ENCODE data around the gene FCGR3B.
"Not testable (repeated sequence)": the region's sequence is repeated elsewhere in the genome, so short reads cannot be mapped to it uniquely, and the experiment has no call there.

FCGR3B gene

DNA sequence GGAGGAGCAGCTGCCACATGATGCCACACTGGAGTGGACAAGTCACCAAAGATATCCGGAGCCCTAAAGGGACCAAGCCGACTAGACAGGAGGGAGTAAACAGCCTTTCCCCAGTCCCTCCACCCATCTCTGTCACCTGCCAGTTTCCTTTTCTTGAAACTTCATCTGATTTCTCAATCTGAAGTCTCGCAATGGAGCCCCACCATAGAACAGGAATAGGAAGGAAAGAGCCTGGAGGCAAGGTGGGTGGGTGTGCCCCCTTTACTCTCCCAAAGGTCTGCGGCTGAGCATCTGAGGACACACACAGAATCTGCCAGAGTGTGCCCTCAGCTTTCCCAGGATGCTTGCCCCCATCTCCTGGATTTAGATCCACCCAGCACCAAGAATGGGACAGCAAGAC, at the start of gene FCGR3B:
FCGR3B (minus strand) TSS at position 101 of the 400 bp plus-strand sequence; CDS start at position 19, 82 bp downstream.
- Histone ChIP-seq H3K9me3 (no peaks in the 10 kb centered on the region), H3K27ac (no peak within 1 kb of the TSS), H3K36me3 (no peaks in the 10 kb centered on the region), H3K4me1 (no peaks in the 10 kb centered on the region), H3K27me3 (no peaks in the 10 kb centered on the region), H3K4me3 (no peak within 1 kb of the TSS)
- TF ChIP-seq, protein P1, sequence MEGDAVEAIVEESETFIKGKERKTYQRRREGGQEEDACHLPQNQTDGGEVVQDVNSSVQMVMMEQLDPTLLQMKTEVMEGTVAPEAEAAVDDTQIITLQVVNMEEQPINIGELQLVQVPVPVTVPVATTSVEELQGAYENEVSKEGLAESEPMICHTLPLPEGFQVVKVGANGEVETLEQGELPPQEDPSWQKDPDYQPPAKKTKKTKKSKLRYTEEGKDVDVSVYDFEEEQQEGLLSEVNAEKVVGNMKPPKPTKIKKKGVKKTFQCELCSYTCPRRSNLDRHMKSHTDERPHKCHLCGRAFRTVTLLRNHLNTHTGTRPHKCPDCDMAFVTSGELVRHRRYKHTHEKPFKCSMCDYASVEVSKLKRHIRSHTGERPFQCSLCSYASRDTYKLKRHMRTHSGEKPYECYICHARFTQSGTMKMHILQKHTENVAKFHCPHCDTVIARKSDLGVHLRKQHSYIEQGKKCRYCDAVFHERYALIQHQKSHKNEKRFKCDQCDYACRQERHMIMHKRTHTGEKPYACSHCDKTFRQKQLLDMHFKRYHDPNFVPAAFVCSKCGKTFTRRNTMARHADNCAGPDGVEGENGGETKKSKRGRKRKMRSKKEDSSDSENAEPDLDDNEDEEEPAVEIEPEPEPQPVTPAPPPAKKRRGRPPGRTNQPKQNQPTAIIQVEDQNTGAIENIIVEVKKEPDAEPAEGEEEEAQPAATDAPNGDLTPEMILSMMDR (IDR thresholded peaks at IDR 0.05), result no peak
- DNase-seq, result no peak
- intact Hi-C loops (cut with DNase I; ENCODE audit: low total_unique reads), result no loop called here

DNA sequence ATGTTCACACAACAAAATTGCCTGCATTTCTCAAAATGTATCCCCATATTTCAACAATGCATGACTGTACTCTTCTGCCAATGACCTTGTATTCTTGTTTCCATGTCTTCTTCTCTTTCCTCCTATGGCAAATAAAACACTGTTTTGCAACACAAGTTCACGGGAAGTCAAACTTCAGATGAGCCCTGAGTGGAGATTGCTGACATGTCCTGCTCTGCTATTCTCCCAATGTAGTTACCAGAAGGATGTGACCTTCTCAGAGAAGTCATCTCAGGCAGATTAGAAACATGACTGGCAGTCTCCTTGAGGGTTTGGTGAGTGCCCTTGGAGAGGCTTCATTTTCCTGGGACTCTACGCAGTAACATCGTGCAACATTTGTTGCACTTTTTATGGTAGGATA, 47.5 kb upstream of the FCGR3B start:
- Histone ChIP-seq H3K27me3 (peaks cover 0 to 2% of the 10 kb centered on the region in 2 donors), H3K4me3 (no peak overlapping the region), H3K36me3 (no peaks in the 10 kb centered on the region), H3K9me3 (no peaks in the 10 kb centered on the region), H3K4me1 (no peaks in the 10 kb centered on the region), H3K27ac (no peak overlapping the region)
- no peak for DNase-seq
- TF ChIP-seq, protein P1 (IDR thresholded peaks at IDR 0.05), result no peak
- intact Hi-C loops (cut with DNase I; ENCODE audit: low total_unique reads), result no loop called here

DNA sequence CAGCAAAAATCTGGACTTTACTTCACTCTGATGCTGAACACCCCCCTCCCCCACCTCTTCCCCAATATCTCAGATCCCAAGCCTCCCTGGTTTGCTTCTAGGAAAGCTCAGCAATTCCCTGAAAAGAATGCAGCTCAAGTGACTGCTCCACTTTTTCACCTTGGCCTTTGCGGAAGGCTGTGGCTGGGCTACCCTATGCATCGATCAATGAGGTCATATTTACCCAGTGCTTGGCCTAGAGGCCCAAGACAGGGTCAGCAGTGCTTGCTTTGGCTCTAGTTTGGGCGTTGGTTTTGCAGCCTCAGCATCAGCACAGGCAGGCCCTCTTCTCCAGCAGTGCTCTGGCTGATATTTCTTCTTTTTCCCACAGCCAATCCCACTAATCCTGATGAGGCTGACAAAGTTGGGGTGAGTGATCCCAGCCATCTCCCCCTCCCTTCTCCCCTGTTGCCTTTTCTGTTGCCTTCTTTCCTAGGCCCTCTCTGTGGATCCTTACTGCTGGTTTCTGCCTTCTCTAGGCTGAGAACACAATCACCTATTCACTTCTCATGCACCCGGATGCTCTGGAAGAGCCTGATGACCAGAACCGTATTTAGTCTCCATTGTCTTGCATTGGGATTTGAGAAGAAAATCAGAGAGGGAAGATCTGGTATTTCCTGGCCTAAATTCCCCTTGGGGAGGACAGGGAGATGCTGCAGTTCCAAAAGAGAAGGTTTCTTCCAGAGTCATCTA, 46.1 kb upstream of the FCGR3B start:
- Histone ChIP-seq H3K27me3 (no peaks in the 10 kb centered on the region), H3K4me3 (no peak overlapping the region), H3K4me1 (no peaks in the 10 kb centered on the region), H3K9me3 (no peaks in the 10 kb centered on the region), H3K36me3 (no peaks in the 10 kb centered on the region), H3K27ac (no peak overlapping the region)
- intact Hi-C loops (cut with DNase I; ENCODE audit: low total_unique reads), result no loop called here
- no peak for DNase-seq
- TF ChIP-seq, protein P1 (IDR thresholded peaks at IDR 0.05), result no peak

DNA sequence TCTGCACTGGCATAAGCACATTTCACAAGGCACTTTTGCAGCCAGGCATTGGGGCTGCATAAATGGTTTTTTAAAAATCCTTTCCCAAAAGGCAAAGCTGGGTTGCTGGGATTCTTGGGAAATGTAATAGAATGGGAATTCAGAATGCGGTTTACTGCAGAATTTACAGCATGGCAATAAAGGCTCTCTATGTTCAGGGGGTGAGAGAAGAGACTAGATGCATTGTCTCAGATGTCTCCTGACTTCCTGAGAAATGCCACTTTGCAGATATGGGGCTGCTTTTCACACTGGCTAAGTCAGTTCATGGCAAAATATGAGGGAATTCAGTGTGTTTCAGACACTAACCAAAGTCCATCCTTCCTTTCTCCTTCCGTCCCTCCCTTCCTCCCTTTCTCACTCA, 45.5 kb upstream of the FCGR3B start:
- Histone ChIP-seq H3K36me3 (no peaks in the 10 kb centered on the region), H3K9me3 (no peaks in the 10 kb centered on the region), H3K27ac (no peak overlapping the region), H3K4me3 (no peak overlapping the region), H3K27me3 (no peaks in the 10 kb centered on the region), H3K4me1 (no peaks in the 10 kb centered on the region)
- intact Hi-C loops (cut with DNase I; ENCODE audit: low total_unique reads), result no loop called here
- no peak for DNase-seq
- TF ChIP-seq, protein P1 (IDR thresholded peaks at IDR 0.05), result no peak

DNA sequence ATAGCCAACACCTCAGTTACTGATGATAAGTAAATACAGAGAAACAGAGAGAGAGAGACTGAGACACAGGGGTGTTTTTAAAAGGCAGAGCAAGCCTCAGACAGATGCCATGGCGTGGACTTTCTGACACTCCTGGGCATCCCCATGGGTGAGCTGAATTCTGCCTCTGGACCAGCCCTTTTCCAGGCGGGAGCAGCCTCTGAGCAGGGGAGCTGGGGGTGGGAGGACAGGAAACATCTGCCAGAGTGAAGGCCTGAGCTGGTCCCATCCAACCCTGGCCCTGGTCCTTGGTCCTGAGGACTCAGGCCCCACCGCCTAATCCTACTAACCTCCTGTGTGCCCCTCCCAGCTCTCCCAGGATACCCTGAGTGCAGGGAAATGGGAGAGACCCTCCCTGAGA, 43.9 kb upstream of the FCGR3B start:
- DNase-seq; H3K4me1 ChIP-seq; intact Hi-C loops (cut with DNase I; ENCODE audit: low total_unique reads); H3K27ac ChIP-seq; H3K9me3 ChIP-seq; H3K27me3 ChIP-seq; H3K36me3 ChIP-seq; H3K4me3 ChIP-seq: not testable (repeated sequence)

DNA sequence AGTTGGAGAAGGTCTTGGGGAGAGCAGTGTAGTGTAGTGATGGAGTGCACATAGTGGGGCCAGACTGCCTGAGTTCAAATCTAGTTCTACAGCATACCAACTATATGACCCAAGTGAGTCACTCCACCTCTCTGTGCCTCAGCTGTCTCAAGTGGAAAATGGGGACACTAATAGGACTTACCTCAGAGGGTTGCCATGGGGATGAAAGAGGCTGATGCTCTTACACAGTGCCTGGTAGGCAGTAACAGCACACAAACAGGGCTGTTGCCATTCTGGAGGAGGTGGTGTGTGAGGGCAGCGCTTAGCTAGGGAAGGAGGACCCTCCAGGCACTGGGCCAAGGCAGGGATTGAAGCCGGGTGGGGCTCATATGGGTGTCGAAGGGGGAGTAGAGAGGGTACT, 43.5 kb upstream of the FCGR3B start:
- H3K27ac ChIP-seq; H3K27me3 ChIP-seq; H3K36me3 ChIP-seq; H3K4me3 ChIP-seq; H3K4me1 ChIP-seq; DNase-seq; intact Hi-C loops (cut with DNase I; ENCODE audit: low total_unique reads); H3K9me3 ChIP-seq: not testable (repeated sequence)

DNA sequence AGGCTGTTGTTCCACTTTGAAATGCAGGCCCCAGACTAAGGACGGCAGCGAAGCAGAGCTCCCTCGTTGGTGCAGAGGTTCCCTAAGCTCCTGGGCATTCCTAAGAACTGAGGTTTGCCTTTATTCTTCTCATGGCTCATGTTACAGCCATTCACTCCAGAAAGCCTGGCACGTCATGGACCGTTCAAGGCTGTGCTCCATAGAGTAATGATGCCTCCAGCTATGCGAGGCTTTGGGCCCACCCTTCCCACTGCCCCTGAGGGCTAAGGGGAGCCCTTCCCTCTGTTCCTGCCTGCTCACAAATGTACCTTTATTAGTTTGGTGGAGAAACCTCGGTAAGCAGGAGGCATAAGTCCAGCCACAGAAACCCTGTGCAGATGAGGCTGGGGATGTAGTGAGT, 42.5 kb upstream of the FCGR3B start:
- intact Hi-C loops (cut with DNase I; ENCODE audit: low total_unique reads); DNase-seq; H3K4me3 ChIP-seq; H3K36me3 ChIP-seq; H3K27ac ChIP-seq; H3K27me3 ChIP-seq; H3K4me1 ChIP-seq; H3K9me3 ChIP-seq: not testable (repeated sequence)

DNA sequence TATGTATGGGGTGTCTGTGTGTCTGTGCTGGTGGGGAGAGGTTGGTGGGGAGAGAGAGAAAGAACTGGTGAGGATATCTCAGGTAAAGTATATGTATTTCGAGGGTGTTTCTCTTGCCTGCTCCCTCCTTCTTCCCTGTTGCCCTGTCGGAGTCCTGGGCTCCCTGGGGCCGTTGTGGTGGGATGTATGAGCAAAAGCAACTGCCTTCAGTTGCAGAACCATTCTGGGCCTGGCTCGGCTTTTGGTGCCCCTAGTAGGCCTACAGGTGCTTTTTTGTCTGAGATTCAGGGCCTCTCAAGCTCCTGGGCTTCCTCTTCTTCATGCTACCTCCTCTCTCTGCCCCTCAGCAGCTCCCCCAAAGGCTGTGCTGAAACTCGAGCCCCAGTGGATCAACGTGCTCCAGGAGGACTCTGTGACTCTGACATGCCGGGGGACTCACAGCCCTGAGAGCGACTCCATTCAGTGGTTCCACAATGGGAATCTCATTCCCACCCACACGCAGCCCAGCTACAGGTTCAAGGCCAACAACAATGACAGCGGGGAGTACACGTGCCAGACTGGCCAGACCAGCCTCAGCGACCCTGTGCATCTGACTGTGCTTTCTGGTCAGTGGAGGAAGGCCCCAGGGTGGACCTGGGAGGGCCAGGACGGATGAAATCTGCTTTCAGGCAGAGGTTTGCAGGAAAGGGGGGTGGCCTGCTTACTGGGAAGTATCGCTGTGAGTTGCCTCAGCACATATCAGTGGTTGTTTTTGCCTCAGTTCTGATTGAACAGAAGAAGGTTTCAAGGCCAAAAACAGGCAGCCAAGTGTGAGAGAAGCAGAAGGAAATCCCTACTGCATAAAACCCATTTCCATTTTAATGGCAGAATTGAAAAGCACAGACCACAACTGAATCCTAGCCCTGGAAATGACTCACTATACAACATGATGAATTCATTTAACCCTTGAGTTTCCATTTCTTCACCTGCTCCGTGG, 40.4 kb upstream of the FCGR3B start:
- intact Hi-C loops (cut with DNase I; ENCODE audit: low total_unique reads); H3K4me1 ChIP-seq; H3K27ac ChIP-seq; DNase-seq; H3K4me3 ChIP-seq; H3K36me3 ChIP-seq; H3K9me3 ChIP-seq; H3K27me3 ChIP-seq: not testable (repeated sequence)

DNA sequence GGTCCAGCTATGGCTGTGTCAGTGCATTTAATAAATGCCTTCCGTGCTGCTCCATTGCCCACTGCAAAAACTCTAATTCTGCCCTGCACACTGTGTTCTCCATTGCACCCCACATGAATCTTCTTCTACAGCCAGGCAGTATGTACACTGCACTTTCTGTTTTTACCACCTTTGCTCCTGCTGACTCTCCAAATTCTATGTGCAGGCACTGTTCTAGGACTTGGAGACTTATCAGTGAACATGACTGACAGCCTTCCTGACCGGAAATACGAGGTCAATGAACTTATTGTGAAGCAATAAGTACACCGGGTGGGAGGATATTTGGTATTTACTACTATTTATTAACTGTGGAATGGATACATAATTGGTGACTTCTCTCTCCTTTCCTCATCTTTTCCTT, 33.7 kb upstream of the FCGR3B start:
- H3K4me1 ChIP-seq; H3K36me3 ChIP-seq; DNase-seq; H3K4me3 ChIP-seq; H3K27me3 ChIP-seq; H3K9me3 ChIP-seq; H3K27ac ChIP-seq; intact Hi-C loops (cut with DNase I; ENCODE audit: low total_unique reads): not testable (repeated sequence)

DNA sequence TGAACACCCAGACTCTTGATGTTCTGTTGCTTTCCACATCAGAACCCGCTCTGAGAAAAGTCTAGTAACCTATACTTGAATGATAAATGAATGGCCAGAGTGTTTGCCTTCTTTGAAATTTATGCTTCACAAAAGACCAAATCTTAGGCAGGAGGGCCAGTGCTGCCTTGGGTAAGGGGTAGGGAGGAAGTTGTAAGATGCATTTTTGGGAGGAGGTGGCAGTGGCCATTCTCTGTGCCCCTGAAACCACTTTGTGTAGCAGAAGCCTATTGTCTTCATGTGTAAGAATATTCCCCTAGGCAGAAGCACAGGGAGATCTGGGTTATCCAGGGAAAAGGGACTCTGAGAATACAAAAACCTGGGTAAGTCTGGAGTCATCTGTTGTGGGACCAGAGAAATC, 32.6 kb upstream of the FCGR3B start:
- intact Hi-C loops (cut with DNase I; ENCODE audit: low total_unique reads); H3K27ac ChIP-seq; H3K4me3 ChIP-seq; H3K27me3 ChIP-seq; DNase-seq; H3K9me3 ChIP-seq; H3K36me3 ChIP-seq; H3K4me1 ChIP-seq: not testable (repeated sequence)

Measured in tibial artery (tissue), 4 donors.